ENCODE results near the gene ZC3H12C.

- TF ChIP-seq, protein P1, sequence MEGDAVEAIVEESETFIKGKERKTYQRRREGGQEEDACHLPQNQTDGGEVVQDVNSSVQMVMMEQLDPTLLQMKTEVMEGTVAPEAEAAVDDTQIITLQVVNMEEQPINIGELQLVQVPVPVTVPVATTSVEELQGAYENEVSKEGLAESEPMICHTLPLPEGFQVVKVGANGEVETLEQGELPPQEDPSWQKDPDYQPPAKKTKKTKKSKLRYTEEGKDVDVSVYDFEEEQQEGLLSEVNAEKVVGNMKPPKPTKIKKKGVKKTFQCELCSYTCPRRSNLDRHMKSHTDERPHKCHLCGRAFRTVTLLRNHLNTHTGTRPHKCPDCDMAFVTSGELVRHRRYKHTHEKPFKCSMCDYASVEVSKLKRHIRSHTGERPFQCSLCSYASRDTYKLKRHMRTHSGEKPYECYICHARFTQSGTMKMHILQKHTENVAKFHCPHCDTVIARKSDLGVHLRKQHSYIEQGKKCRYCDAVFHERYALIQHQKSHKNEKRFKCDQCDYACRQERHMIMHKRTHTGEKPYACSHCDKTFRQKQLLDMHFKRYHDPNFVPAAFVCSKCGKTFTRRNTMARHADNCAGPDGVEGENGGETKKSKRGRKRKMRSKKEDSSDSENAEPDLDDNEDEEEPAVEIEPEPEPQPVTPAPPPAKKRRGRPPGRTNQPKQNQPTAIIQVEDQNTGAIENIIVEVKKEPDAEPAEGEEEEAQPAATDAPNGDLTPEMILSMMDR (IDR thresholded peaks at IDR 0.05): no peak
- TF ChIP-seq POLR2AphosphoS5 (IDR thresholded peaks at IDR 0.05): no peak
Measured at GRCh38 chr11:110148775-110149744, 55.9 kb downstream of the ZC3H12C start.
